Uterus (tissue), 2 donors: ENCODE measurements around the gene INSC.

Experiments
- POLR2A ChIP-seq, 2 donors: fragments of 450-650 bp; IDR thresholded peaks; one replicate each; pipeline ENCODE4 v1.6.1; 2016; ENCODE audit warnings: antibody characterized with exemption in 2 of 2, mild to moderate bottlenecking in 1 of 2, moderate library complexity in 1 of 2
- TF ChIP-seq, protein P1 (sequence below), 4 experiments: fragments of 200-600 bp in 2 of 4; fragments of 450-650 bp in 2 of 4; sonication (generic) in 2 of 4; IDR thresholded peaks; one replicate each; pipeline ENCODE4 v1.5.1; 2016 to 2019; ENCODE audit warnings: antibody characterized with exemption in 4 of 4, mild to moderate bottlenecking in 2 of 4, moderate library complexity in 1 of 4

DNA sequence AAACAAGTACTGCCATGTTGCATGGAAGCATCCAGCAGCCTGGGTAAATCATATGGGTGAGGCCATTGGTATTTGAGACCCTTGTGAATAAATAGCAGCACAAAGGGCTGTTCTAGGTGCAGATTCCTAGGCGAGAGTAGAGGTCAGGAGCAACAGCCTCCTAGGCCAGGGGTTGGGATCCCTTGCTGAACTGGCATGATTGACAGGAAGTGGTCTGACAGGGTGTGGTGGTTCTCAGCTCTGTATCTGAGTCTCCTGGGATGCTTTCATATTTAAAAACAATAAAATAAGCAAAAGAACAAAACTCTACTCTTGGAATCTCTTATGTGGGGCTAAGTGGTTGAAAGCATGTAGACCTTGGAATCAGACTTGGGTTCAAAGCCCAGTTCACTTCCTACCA is 35.8 kb downstream of the INSC start:
- TF ChIP-seq, protein P1, sequence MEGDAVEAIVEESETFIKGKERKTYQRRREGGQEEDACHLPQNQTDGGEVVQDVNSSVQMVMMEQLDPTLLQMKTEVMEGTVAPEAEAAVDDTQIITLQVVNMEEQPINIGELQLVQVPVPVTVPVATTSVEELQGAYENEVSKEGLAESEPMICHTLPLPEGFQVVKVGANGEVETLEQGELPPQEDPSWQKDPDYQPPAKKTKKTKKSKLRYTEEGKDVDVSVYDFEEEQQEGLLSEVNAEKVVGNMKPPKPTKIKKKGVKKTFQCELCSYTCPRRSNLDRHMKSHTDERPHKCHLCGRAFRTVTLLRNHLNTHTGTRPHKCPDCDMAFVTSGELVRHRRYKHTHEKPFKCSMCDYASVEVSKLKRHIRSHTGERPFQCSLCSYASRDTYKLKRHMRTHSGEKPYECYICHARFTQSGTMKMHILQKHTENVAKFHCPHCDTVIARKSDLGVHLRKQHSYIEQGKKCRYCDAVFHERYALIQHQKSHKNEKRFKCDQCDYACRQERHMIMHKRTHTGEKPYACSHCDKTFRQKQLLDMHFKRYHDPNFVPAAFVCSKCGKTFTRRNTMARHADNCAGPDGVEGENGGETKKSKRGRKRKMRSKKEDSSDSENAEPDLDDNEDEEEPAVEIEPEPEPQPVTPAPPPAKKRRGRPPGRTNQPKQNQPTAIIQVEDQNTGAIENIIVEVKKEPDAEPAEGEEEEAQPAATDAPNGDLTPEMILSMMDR (IDR thresholded peaks at IDR 0.05), result no peak
- TF ChIP-seq POLR2A (IDR thresholded peaks at IDR 0.05), result no peak
